HL-60 (cell line): Measurements from ENCODE around the gene ARHGAP45.
A peak's percentile ranks its signal among the peaks of the same experiment; 100 is the strongest.

Experiments
- DNase-seq, 2 experiments: peaks; one replicate each; pipeline ENCODE4 v3.0.0-alpha.2; 2010 to 2020; ENCODE audit warnings: low read depth in 1 of 2, low spot score in 1 of 2
- H3K27ac ChIP-seq: fragments of 250-450 bp; sonication (Bioruptor Pico); replicated peaks from 2 replicates; pipeline ENCODE4 v1.5.1; 2020; ENCODE audit warnings: mild to moderate bottlenecking, moderate library complexity
- H3K27me3 ChIP-seq: fragments of 250-450 bp; sonication (Bioruptor Pico); 2 replicates; pipeline ENCODE4 v1.5.1; 2021; ENCODE audit warnings: mild to moderate bottlenecking, moderate library complexity; ENCODE audit not compliant: insufficient read depth, poor library complexity, severe bottlenecking
- H3K4me3 ChIP-seq: replicated peaks from 2 replicates; pipeline ENCODE4 v1.5.1; 2011; ENCODE audit warnings: mild to moderate bottlenecking, control low read depth, low read length; ENCODE audit not compliant: insufficient read depth
- GABPA ChIP-seq: IDR thresholded peaks from 2 replicates; pipeline ENCODE4 v1.6.1; 2012; ENCODE audit warnings: low read depth
- POLR2AphosphoS5 ChIP-seq: IDR thresholded peaks from 2 replicates; pipeline ENCODE4 v1.6.1; 2012; ENCODE audit warnings: low read depth
- SPI1 ChIP-seq: IDR thresholded peaks from 2 replicates; pipeline ENCODE4 v1.6.1; 2012; ENCODE audit warnings: low read depth, mild to moderate bottlenecking, borderline replicate concordance
- TF ChIP-seq, protein P1 (sequence below): IDR thresholded peaks from one replicate; pipeline ENCODE4 v1.5.1; 2011; ENCODE audit warnings: low read length, control low read depth, inconsistent platforms; ENCODE audit not compliant: insufficient read depth
- TF ChIP-seq, protein P2 (sequence below): IDR thresholded peaks from 2 replicates; pipeline ENCODE4 v1.6.1; 2012; ENCODE audit warnings: low read depth; ENCODE audit not compliant: insufficient replicate concordance

ARHGAP45 gene

GRCh38 chr19:1072371-1073015 is 5.5 kb downstream of the ARHGAP45 start:
- Histone ChIP-seq H3K4me3 (no peak overlapping the region), H3K27ac (no peak overlapping the region), H3K27me3 (no peaks in the 10 kb centered on the region)
- TF ChIP-seq, protein P1, sequence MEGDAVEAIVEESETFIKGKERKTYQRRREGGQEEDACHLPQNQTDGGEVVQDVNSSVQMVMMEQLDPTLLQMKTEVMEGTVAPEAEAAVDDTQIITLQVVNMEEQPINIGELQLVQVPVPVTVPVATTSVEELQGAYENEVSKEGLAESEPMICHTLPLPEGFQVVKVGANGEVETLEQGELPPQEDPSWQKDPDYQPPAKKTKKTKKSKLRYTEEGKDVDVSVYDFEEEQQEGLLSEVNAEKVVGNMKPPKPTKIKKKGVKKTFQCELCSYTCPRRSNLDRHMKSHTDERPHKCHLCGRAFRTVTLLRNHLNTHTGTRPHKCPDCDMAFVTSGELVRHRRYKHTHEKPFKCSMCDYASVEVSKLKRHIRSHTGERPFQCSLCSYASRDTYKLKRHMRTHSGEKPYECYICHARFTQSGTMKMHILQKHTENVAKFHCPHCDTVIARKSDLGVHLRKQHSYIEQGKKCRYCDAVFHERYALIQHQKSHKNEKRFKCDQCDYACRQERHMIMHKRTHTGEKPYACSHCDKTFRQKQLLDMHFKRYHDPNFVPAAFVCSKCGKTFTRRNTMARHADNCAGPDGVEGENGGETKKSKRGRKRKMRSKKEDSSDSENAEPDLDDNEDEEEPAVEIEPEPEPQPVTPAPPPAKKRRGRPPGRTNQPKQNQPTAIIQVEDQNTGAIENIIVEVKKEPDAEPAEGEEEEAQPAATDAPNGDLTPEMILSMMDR: no peak
- TF ChIP-seq, protein P2, sequence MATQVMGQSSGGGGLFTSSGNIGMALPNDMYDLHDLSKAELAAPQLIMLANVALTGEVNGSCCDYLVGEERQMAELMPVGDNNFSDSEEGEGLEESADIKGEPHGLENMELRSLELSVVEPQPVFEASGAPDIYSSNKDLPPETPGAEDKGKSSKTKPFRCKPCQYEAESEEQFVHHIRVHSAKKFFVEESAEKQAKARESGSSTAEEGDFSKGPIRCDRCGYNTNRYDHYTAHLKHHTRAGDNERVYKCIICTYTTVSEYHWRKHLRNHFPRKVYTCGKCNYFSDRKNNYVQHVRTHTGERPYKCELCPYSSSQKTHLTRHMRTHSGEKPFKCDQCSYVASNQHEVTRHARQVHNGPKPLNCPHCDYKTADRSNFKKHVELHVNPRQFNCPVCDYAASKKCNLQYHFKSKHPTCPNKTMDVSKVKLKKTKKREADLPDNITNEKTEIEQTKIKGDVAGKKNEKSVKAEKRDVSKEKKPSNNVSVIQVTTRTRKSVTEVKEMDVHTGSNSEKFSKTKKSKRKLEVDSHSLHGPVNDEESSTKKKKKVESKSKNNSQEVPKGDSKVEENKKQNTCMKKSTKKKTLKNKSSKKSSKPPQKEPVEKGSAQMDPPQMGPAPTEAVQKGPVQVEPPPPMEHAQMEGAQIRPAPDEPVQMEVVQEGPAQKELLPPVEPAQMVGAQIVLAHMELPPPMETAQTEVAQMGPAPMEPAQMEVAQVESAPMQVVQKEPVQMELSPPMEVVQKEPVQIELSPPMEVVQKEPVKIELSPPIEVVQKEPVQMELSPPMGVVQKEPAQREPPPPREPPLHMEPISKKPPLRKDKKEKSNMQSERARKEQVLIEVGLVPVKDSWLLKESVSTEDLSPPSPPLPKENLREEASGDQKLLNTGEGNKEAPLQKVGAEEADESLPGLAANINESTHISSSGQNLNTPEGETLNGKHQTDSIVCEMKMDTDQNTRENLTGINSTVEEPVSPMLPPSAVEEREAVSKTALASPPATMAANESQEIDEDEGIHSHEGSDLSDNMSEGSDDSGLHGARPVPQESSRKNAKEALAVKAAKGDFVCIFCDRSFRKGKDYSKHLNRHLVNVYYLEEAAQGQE: no peak
- TF ChIP-seq POLR2AphosphoS5 (no peak), SPI1 (no peak), GABPA (no peak)
- no peak for DNase-seq

DNA sequence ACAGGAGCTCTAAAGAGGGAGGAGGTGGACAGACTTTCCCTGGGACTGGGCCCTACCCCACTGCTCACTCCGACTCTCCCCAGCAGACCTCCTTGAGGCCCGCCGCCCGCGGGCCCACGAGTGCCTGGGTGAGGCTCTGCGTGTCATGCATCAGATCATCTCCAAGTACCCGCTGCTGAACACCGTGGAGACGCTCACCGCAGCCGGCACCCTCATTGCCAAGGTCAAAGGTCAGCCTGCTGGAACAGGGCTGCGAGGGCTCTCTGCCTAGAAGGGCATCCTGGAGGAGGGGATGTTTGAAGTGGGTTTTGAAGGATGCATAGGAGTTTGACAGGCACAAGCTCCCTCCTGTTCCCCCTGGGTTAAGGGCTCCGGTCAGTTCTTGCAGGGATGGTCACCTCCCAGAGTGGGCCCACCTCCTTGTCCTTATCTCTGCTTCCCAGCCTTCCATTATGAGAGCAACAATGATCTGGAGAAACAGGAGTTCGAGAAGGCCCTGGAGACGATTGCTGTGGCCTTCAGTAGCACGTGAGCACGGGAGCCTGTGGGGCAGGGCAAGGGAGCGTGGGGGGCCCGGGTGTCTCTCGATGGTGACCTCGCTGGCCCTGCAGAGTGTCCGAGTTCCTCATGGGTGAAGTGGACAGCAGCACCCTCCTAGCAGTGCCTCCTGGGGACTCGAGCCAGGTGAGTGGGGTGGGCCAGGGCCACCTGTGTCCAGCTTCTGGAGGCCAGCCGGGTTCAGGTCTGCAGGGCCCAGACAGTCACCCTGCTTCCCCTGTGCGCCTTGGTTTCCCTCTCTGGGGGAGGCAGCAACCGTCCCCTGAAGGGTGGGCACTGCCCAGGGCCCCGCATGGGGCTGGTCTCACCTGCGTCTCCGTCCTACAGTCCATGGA is 6.3 kb downstream of the ARHGAP45 start:
- Histone ChIP-seq H3K27me3 (no peaks in the 10 kb centered on the region), H3K4me3 (no peak overlapping the region), H3K27ac (no peak overlapping the region)
- TF ChIP-seq, protein P1: no peak
- TF ChIP-seq, protein P2: no peak
- TF ChIP-seq SPI1 (no peak), GABPA (no peak), POLR2AphosphoS5 (no peak)
- no peak for DNase-seq

DNA sequence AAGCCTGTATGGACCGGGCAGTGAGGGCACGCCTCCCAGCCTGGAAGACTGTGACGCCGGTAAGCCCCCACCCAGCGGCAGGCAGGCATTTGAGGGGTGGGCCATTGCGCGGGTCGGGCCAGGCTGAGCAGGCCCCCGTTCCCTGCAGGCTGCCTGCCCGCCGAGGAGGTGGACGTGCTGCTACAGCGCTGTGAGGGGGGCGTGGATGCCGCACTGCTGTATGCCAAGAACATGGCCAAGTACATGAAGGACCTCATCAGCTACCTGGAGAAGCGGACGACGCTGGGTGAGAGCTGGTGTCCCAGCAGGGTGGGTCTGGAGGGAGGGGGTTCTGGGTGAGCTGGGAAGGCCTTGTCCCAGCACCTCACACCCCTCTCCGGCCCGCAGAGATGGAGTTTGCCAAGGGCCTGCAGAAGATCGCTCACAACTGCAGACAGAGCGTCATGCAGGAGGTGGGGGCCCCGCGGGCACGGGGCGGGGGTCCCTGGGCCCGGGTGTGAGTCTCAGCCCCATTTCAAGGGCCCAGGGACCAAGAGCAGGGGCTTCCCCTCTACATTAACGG is 7.1 kb downstream of the ARHGAP45 start:
- Histone ChIP-seq H3K4me3 (no peak overlapping the region), H3K27ac (peak overlapping the region; percentile 46; the same call in 1 of the 2 replicates), H3K27me3 (no peaks in the 10 kb centered on the region)
- TF ChIP-seq, protein P2: no peak
- TF ChIP-seq POLR2AphosphoS5 (no peak; the same call in 1 of the 2 replicates), SPI1 (no peak), GABPA (no peak)
- TF ChIP-seq, protein P1: no peak
- DNase-seq: no peak
